Ovary (tissue), 9 donors: ENCODE measurements around the gene GPS2. TPM values are rescaled to one million over a fixed set of nuclear protein-coding genes. Genes with fewer than 3 reads are reported as not detected.

Experiments
- DNase-seq, 5 donors: peaks; one replicate each; pipeline ENCODE4 v3.0.0-alpha.2; 2019 to 2020
- H3K27ac ChIP-seq, 2 donors: fragments of 200-600 bp; one replicate each; pipeline versions ENCODE4 v1.5.1 to v1.8.0; 2019 to 2022
- H3K27me3 ChIP-seq: fragments of 200-600 bp; one replicate; pipeline ENCODE4 v1.8.0; 2022
- H3K36me3 ChIP-seq: fragments of 200-600 bp; sonication (generic); one replicate; pipeline ENCODE4 v1.5.1; 2019
- H3K4me1 ChIP-seq: one replicate; pipeline ENCODE4 v1.8.1; 2013; ENCODE audit warnings: mild to moderate bottlenecking, moderate library complexity; ENCODE audit not compliant: insufficient read depth
- H3K4me3 ChIP-seq: fragments of 200-600 bp; sonication (generic); one replicate; pipeline ENCODE4 v1.5.1; 2017
- H3K9me3 ChIP-seq, 2 donors: fragments of 200-600 bp in 1 of 2; sonication (generic) in 1 of 2; one replicate each; pipeline versions ENCODE4 v1.5.1 to v1.8.1; 2013 to 2019; ENCODE audit warnings: mild to moderate bottlenecking in 1 of 2, moderate library complexity in 1 of 2
- EP300 ChIP-seq: sonication (generic); formaldehyde crosslinking; IDR thresholded peaks from one replicate; pipeline ENCODE4 v1.6.1; 2017; ENCODE audit warnings: antibody characterized with exemption
- POLR2A ChIP-seq: fragments of 450-650 bp; IDR thresholded peaks from one replicate; pipeline ENCODE4 v1.6.1; 2017; ENCODE audit warnings: antibody characterized with exemption, mild to moderate bottlenecking, moderate library complexity
- WGBS, 3 donors: extraction: QIAGEN DNeasy Blood & Tissue Kit in 1 of 3; methylation state at CpG; one replicate each; pipeline versions ENCODE4 v1.1.5 to v1.1.7; 2013 to 2017; 5-methylcytosine and 5-hydroxymethylcytosine counted together
- intact Hi-C, 4 donors: fragments of 100-400 bp; cut with DNase I; formaldehyde crosslinking; loops; one replicate each; pipeline versions ENCODE4 v1.11.0 to v1.15.1; 2022 to 2023
- polyA plus RNA-seq, 2 donors: library from polyadenylated mRNA; stranded (reverse); fragments of 200-250 nt in 1 of 2; fragments of 350-450 nt in 1 of 2; fragmentation: Illumina TruSeq in 1 of 2; extraction: RNeasy Lipid Tissue Mini Kit (QIAGEN cat#74804) in 1 of 2; gene quantifications; one replicate each; pipeline ENCODE4 v1.2.3, GENCODE V29; 2013 to 2014
- total RNA-seq, 7 donors: library from RNA; depleted of rRNA in 2 of 7; stranded (reverse); fragments of >200 nt in 2 of 7; fragmentation: NEBNext Ultra II Directional in 3 of 7; extraction: Animal tissue kit (Norgen Biotek cat#: 25700) in 3 of 7; gene quantifications; one replicate each; pipeline versions ENCODE4 v1.1.0 to v1.2.4, GENCODE V29; 2016 to 2023
- TF ChIP-seq, protein P1 (sequence below), 3 donors: fragments of 450-650 bp in 2 of 3; fragments of 200-600 bp in 1 of 3; IDR thresholded peaks; one replicate each; pipeline versions ENCODE4 v1.5.1 to v1.8.0; 2016 to 2022; ENCODE audit warnings: antibody characterized with exemption in 3 of 3, mild to moderate bottlenecking in 1 of 3
- donor health status: DM: no; HTN: no; CAD: no; lungs with moderate emphysema.
- donor health status: DM: no; HTN: no; CAD: no.
- donor health status: Bipolar disorder and iron deficiency.
- donor health status: DM: yes; HTN: yes; CAD: no.
- donor health status: DM: no; HTN: no; CAD: no.
- donor health status: DM: yes; HTN: yes; CAD: no.

The GPS2 gene
- total and polyA plus RNA-seq, 9 donors = 53.1 to 103 (median 61.3) TPM

GRCh38 chr17:7315570-7316235, 543 bp upstream of the GPS2 start:
- Histone ChIP-seq H3K4me3 (peak overlapping the region; percentile 84), H3K9me3 (no peaks in the 10 kb centered on the region), H3K36me3 (no peaks in the 10 kb centered on the region), H3K4me1 (peaks cover 4% of the 10 kb centered on the region), H3K27me3 (no peaks in the 10 kb centered on the region), H3K27ac (peak overlapping the region; percentile 78 to 81)
- WGBS, 3 donors = 31 to 35% (median 34%) methylated on average over 30 of the region's 30 CpGs
- intact Hi-C loops = no loop called here
- peak in 2 of 5 donors; percentile 47 to 60 for DNase-seq
- TF ChIP-seq EP300 (no peak), POLR2A (no peak)
- TF ChIP-seq, protein P1, sequence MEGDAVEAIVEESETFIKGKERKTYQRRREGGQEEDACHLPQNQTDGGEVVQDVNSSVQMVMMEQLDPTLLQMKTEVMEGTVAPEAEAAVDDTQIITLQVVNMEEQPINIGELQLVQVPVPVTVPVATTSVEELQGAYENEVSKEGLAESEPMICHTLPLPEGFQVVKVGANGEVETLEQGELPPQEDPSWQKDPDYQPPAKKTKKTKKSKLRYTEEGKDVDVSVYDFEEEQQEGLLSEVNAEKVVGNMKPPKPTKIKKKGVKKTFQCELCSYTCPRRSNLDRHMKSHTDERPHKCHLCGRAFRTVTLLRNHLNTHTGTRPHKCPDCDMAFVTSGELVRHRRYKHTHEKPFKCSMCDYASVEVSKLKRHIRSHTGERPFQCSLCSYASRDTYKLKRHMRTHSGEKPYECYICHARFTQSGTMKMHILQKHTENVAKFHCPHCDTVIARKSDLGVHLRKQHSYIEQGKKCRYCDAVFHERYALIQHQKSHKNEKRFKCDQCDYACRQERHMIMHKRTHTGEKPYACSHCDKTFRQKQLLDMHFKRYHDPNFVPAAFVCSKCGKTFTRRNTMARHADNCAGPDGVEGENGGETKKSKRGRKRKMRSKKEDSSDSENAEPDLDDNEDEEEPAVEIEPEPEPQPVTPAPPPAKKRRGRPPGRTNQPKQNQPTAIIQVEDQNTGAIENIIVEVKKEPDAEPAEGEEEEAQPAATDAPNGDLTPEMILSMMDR (IDR thresholded peaks at IDR 0.05) = no peak

- WGBS, 3 donors = 38 to 42% (median 41%) methylated on average over 9 of the region's 9 CpGs
- Histone ChIP-seq H3K27ac (peak overlapping the region; percentile 78 to 81), H3K9me3 (no peaks in the 10 kb centered on the region), H3K36me3 (no peaks in the 10 kb centered on the region), H3K4me3 (peak overlapping the region; percentile 84), H3K4me1 (peaks cover 10% of the 10 kb centered on the region), H3K27me3 (no peaks in the 10 kb centered on the region)
- intact Hi-C loops = no loop called here
- TF ChIP-seq EP300 = no peak
- TF ChIP-seq, protein P1 (IDR thresholded peaks at IDR 0.05) = no peak
- no peak for TF ChIP-seq POLR2A
- DNase-seq = no peak
Measured at GRCh38 chr17:7313890-7314718, 1.1 kb downstream of the GPS2 start.

DNA sequence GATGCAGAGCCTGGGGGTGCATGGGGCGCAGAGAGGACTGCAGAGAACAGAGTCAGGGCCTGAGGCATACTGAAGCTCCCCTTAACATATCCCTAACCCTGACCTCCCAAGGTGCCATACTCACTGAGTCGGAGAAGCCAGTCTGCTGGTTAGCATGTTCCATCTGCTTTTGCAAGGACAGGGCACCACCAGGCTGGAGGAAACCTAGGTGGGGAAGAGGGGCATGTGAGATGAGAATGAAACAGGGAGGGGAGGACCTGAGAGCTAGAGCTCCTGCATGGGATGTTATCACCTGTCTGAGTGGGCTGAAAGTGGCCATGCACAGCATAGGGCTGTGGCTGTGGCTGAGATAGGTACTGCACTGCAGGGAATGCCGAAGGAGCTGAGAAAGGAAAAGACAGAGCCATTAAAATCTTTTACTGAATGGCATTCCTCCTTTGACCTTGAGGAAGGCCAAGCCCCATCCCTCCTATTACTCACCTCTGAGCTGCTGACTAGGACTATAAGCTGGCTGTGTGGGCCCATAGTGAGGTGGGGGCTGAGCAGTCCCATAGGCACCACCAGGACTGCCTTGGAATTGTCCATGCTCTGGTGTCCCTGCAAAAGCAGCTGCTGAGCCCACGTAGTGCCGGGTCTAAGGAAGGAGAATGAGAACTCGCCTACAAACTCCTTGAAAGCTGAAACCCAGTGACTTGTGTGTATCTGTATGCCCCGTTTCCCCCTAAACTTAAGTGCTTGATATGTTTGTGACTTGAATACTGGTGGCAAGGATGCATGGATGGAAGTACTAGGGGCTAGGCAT, 1.9 kb downstream of the GPS2 start:
- intact Hi-C loops = no loop called here
- Histone ChIP-seq H3K27me3 (no peaks in the 10 kb centered on the region), H3K27ac (no peak overlapping the region), H3K9me3 (no peaks in the 10 kb centered on the region), H3K4me1 (peaks cover 13% of the 10 kb centered on the region), H3K4me3 (no peak overlapping the region), H3K36me3 (no peaks in the 10 kb centered on the region)
- 73 to 77% (median 75%) methylated on average over 7 of the region's 7 CpGs for WGBS, 3 donors
- no peak for TF ChIP-seq POLR2A
- DNase-seq = no peak

DNA sequence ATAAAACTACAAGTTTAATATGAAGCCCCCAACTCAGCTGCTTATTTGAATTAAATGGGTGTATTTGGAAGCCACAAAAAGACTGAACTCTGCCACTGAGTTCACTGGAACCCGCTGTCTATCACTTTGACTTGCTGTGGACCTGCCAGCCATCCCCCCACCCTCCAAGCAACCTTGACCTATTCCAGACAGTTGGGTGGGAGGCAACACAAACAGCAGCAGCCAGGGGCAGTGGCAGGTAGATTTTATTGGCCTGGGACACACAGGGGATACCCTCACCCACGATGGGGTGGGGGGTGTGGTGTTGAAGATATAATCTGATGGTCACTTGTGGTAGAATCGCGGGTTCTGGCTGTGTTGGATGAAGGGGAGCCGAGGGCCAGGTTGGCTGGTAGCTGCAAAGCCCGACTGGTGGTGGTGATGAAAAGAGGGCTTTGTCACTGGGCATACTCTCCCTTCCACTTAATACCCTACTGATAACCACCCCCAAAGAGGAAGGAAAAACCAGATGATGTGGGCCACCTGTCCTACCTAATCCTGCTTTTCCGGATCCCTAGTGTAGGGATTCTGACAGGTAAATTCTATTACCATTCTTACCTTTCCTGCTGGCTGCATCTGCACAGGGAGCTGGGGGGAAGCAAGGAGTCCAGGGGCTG, 2.6 kb downstream of the GPS2 start:
- Histone ChIP-seq H3K27me3 (no peaks in the 10 kb centered on the region), H3K4me3 (no peak overlapping the region), H3K27ac (no peak overlapping the region), H3K9me3 (no peaks in the 10 kb centered on the region), H3K36me3 (no peaks in the 10 kb centered on the region), H3K4me1 (peaks cover 13% of the 10 kb centered on the region)
- no peak for DNase-seq
- intact Hi-C loops = no loop called here
- 57 to 70% (median 59%) methylated on average over 7 of the region's 7 CpGs for WGBS, 3 donors
- TF ChIP-seq POLR2A = no peak
- TF ChIP-seq, protein P1 (IDR thresholded peaks at IDR 0.05) = no peak
- no peak for TF ChIP-seq EP300
